ENCODE measurements around the gene SLC30A3.

The SLC30A3 gene

GRCh38 chr2:27249891-27250651 is 12.8 kb downstream of the SLC30A3 start:
- Histone ChIP-seq H3K9me3 (ENCODE audit: control extremely low read depth in 1 of 5, control insufficient read depth in 4 of 5, insufficient read depth in 2 of 5, low read depth in 1 of 5, low read length in 4 of 5) (no peaks in the 10 kb centered on the region), H3K36me3 (ENCODE audit: control insufficient read depth in 4 of 4, insufficient read depth in 4 of 4, low read length in 3 of 4) (peaks cover 0 to 2% (median 0%) of the 10 kb centered on the region in 4 experiments), H3K27ac (ENCODE audit: insufficient read depth in 1 of 2, low read depth in 1 of 2, low read length in 2 of 2, poor library complexity in 1 of 2, severe bottlenecking in 2 of 2) (no peak overlapping the region), H3K4me1 (ENCODE audit: control extremely low read depth in 1 of 4, control insufficient read depth in 4 of 4, insufficient read depth in 4 of 4, low read length in 3 of 4) (peaks cover 0 to 7% (median 1%) of the 10 kb centered on the region in 4 experiments), H3K4me3 (ENCODE audit: control insufficient read depth in 1 of 7, extremely low read depth in 1 of 7, insufficient read depth in 4 of 7, low read depth in 2 of 7, low read length in 6 of 7) (peak overlapping the region in 3 of 7 experiments; percentile 11 to 22 (median 13)), H3K27me3 (replicated peaks in 2 of 5; ENCODE audit: control insufficient read depth in 4 of 5, insufficient read depth in 5 of 5, low read length in 4 of 5) (peaks cover 0 to 8% (median 0%) of the 10 kb centered on the region in 5 experiments)
- ChIA-PET CTCF (interaction anchor here (0.9 to 7.0 kb wide), 16 partner anchors 9 to 72 kb away, joined by 3 to 90 read pairs (median 4); partner anchors contain the start of genes SLC30A3 and TRIM54), POLR2A (no interaction called here)
- 20% methylated on average over 20 of the region's 22 CpGs for WGBS (ENCODE audit: insufficient coverage)
- DNase-seq = peak; percentile 54 to 74 (median 70)

- H3K4me3 ChIP-seq (ENCODE audit: control insufficient read depth in 1 of 7, extremely low read depth in 1 of 7, insufficient read depth in 4 of 7, low read depth in 2 of 7, low read length in 6 of 7) = no peak overlapping the region
- H3K9me3 ChIP-seq (ENCODE audit: control extremely low read depth in 1 of 5, control insufficient read depth in 4 of 5, insufficient read depth in 2 of 5, low read depth in 1 of 5, low read length in 4 of 5) = no peaks in the 10 kb centered on the region
- H3K4me1 ChIP-seq (ENCODE audit: control extremely low read depth in 1 of 4, control insufficient read depth in 4 of 4, insufficient read depth in 4 of 4, low read length in 3 of 4) = peaks cover 0 to 7% (median 1%) of the 10 kb centered on the region in 4 experiments
- 81% methylated on average over 8 of the region's 12 CpGs for whole genome bisulfite sequencing (ENCODE audit: insufficient coverage)
- ChIA-PET POLR2A (no interaction called here), CTCF (interaction anchor here (0.9 to 7.0 kb wide), 16 partner anchors 9 to 75 kb away, joined by 3 to 90 read pairs (median 4); partner anchors contain the start of gene TRIM54)
- H3K27ac ChIP-seq (ENCODE audit: insufficient read depth in 1 of 2, low read depth in 1 of 2, low read length in 2 of 2, poor library complexity in 1 of 2, severe bottlenecking in 2 of 2) = no peak overlapping the region
- no peak for DNase-seq
- H3K27me3 ChIP-seq (replicated peaks in 2 of 5; ENCODE audit: control insufficient read depth in 4 of 5, insufficient read depth in 5 of 5, low read length in 4 of 5) = peaks cover 0 to under 1% (median 0%) of the 10 kb centered on the region in 5 experiments
- H3K36me3 ChIP-seq (ENCODE audit: control insufficient read depth in 4 of 4, insufficient read depth in 4 of 4, low read length in 3 of 4) = peaks cover 0 to 7% (median 3%) of the 10 kb centered on the region in 4 experiments
Observed at GRCh38 chr2:27249159-27249890, 13.5 kb downstream of the SLC30A3 start.

DNA sequence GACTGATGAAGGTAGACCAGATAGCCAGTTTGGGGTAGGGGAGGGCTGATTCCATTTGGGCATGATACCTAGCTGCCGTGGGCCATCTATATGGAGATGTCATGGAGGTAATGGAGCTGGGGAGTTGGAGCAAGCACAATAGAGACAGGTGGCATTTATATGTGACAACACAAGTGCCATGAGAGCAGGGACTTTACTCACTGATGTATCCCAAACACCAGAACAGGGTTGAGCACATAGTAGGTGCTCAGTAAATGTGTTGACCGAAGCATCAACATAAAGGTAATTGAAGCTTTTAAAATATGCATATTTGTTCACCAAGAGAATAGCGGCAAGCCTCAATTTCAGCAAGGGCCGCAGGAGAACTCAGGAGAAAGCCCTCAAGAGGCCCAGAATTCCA is 15.0 kb downstream of the SLC30A3 start:
- 97% methylated on average over 3 of the region's 4 CpGs for WGBS (ENCODE audit: insufficient coverage)
- peaks cover 0 to 7% (median 1%) of the 10 kb centered on the region in 4 experiments for H3K4me1 ChIP-seq (ENCODE audit: control extremely low read depth in 1 of 4, control insufficient read depth in 4 of 4, insufficient read depth in 4 of 4, low read length in 3 of 4)

DNA sequence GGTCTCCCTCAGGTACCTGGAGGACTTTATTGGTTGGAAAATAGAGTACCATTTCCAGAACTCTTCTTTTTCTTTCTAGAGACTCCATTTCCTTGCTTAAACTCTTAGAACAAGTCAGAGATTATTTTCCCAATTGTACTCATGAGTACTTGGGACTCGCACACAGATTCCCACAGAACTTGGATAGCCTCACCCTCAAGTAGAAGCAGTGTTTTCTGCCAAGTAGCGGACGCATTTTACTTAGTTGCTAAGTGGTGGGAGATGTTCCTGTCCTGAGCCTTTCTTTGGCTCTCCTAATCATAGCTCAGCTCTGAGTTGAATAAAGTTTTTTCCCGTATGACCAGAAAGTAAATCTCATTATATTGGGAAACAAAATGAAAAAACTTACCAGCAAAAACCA is 17.2 kb downstream of the SLC30A3 start:
- 100% methylated on average over 1 of the region's 4 CpGs for WGBS (ENCODE audit: insufficient coverage)
- ChIA-PET CTCF (interaction anchor here (1.0 to 2.3 kb wide), 3 partner anchors 18 to 57 kb away, joined by 4 to 5 read pairs (median 5); no protein-coding TSS in a partner anchor), POLR2A (no interaction called here)
- Histone ChIP-seq H3K36me3 (ENCODE audit: control insufficient read depth in 4 of 4, insufficient read depth in 4 of 4, low read length in 3 of 4) (peaks cover 2 to 44% (median 36%) of the 10 kb centered on the region in 4 experiments), H3K9me3 (ENCODE audit: control extremely low read depth in 1 of 5, control insufficient read depth in 4 of 5, insufficient read depth in 2 of 5, low read depth in 1 of 5, low read length in 4 of 5) (no peaks in the 10 kb centered on the region), H3K27ac (ENCODE audit: insufficient read depth in 1 of 2, low read depth in 1 of 2, low read length in 2 of 2, poor library complexity in 1 of 2, severe bottlenecking in 2 of 2) (no peak overlapping the region), H3K4me1 (ENCODE audit: control extremely low read depth in 1 of 4, control insufficient read depth in 4 of 4, insufficient read depth in 4 of 4, low read length in 3 of 4) (peaks cover 0 to 11% (median 7%) of the 10 kb centered on the region in 4 experiments), H3K4me3 (ENCODE audit: control insufficient read depth in 1 of 7, extremely low read depth in 1 of 7, insufficient read depth in 4 of 7, low read depth in 2 of 7, low read length in 6 of 7) (no peak overlapping the region), H3K27me3 (replicated peaks in 2 of 5; ENCODE audit: control insufficient read depth in 4 of 5, insufficient read depth in 5 of 5, low read length in 4 of 5) (no peaks in the 10 kb centered on the region)
- no peak for DNase-seq

More for the DNA sequence above, 15.0 kb downstream of the SLC30A3 start:
- Histone ChIP-seq H3K9me3 (ENCODE audit: control extremely low read depth in 1 of 5, control insufficient read depth in 4 of 5, insufficient read depth in 2 of 5, low read depth in 1 of 5, low read length in 4 of 5) (no peaks in the 10 kb centered on the region), H3K27me3 (replicated peaks in 2 of 5; ENCODE audit: control insufficient read depth in 4 of 5, insufficient read depth in 5 of 5, low read length in 4 of 5) (no peaks in the 10 kb centered on the region), H3K4me3 (ENCODE audit: control insufficient read depth in 1 of 7, extremely low read depth in 1 of 7, insufficient read depth in 4 of 7, low read depth in 2 of 7, low read length in 6 of 7) (no peak overlapping the region), H3K36me3 (ENCODE audit: control insufficient read depth in 4 of 4, insufficient read depth in 4 of 4, low read length in 3 of 4) (peaks cover 0 to 21% (median 17%) of the 10 kb centered on the region in 4 experiments), H3K27ac (ENCODE audit: insufficient read depth in 1 of 2, low read depth in 1 of 2, low read length in 2 of 2, poor library complexity in 1 of 2, severe bottlenecking in 2 of 2) (no peak overlapping the region)
- POLR2A ChIA-PET = no interaction called here
- CTCF ChIA-PET = interaction anchor here (1.5 to 7.0 kb wide), 7 partner anchors 9 to 56 kb away, joined by 3 to 90 read pairs (median 6); partner anchors contain the start of gene TRIM54
- no peak for DNase-seq

DNA sequence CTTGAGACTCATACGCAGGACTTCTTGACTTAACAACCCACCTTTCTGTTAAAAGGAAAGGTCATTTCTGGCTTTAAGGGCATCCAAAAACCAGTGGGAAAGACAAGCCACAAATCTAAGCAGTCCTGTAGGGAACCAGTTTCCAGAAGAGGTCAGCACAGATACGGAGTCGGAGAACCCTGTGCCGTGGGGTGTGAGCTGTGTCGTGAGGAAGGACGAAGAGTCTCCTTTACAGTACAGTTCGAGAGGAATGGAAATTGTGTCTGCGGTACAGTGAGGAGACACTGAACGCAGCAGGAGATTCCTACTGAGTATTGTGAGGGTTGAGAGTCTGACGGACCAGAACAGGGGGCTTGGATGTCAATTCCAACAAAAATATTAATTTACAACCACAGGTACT is 17.7 kb downstream of the SLC30A3 start:
- Histone ChIP-seq H3K36me3 (ENCODE audit: control insufficient read depth in 4 of 4, insufficient read depth in 4 of 4, low read length in 3 of 4) (peaks cover 2 to 49% (median 41%) of the 10 kb centered on the region in 4 experiments), H3K4me3 (ENCODE audit: control insufficient read depth in 1 of 7, extremely low read depth in 1 of 7, insufficient read depth in 4 of 7, low read depth in 2 of 7, low read length in 6 of 7) (no peak overlapping the region), H3K4me1 (ENCODE audit: control extremely low read depth in 1 of 4, control insufficient read depth in 4 of 4, insufficient read depth in 4 of 4, low read length in 3 of 4) (peaks cover 0 to 8% (median 5%) of the 10 kb centered on the region in 4 experiments), H3K27me3 (replicated peaks in 2 of 5; ENCODE audit: control insufficient read depth in 4 of 5, insufficient read depth in 5 of 5, low read length in 4 of 5) (no peaks in the 10 kb centered on the region), H3K9me3 (ENCODE audit: control extremely low read depth in 1 of 5, control insufficient read depth in 4 of 5, insufficient read depth in 2 of 5, low read depth in 1 of 5, low read length in 4 of 5) (no peaks in the 10 kb centered on the region), H3K27ac (ENCODE audit: insufficient read depth in 1 of 2, low read depth in 1 of 2, low read length in 2 of 2, poor library complexity in 1 of 2, severe bottlenecking in 2 of 2) (no peak overlapping the region)
- 94% methylated on average over 8 of the region's 10 CpGs for WGBS (ENCODE audit: insufficient coverage)
- DNase-seq = no peak
- POLR2A ChIA-PET = interaction anchor here (0.6 kb wide), 1 partner anchor 245 kb away, joined by 3 read pairs; no protein-coding TSS in a partner anchor
- CTCF ChIA-PET = interaction anchor here (1.2 to 2.3 kb wide), 2 partner anchors 13 to 58 kb away, joined by 3 to 5 read pairs; no protein-coding TSS in a partner anchor

DNA sequence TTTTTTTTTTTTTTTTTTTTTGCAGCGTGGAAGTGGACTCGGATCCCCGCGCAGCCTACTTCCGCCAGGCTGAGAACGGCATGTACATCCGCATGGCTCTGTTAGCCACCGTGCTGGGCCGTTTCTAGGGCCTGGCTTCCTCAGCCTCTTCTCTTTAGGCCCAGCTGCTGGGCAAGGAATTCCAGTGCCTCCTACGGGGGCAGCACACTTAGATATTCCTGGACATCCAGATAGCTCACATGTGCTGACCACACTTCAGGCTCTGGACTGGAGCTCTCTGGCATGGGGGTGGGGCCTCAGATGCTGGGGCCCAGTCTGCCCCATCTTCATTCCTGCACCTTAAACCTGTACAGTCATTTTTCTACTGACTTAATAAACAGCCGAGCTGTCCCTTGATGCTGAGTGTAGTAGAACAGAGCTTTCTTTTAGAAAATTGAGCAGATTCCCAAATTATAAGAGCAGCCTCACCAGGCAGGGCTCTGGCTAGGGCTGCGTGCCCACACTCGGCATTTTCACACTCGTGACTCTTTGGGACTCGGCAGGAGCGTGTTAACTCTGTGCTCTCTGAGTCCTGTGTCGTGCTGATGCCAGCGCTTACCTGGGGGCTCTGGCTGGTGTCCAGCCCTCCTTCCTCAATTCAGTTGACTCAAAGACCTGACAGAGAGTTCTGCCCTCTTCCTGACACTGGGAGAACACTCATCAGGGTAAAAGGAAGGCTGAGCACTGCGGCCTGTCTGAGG is 19.3 kb downstream of the SLC30A3 start:
- Histone ChIP-seq H3K27me3 (replicated peaks in 2 of 5; ENCODE audit: control insufficient read depth in 4 of 5, insufficient read depth in 5 of 5, low read length in 4 of 5) (no peaks in the 10 kb centered on the region), H3K9me3 (ENCODE audit: control extremely low read depth in 1 of 5, control insufficient read depth in 4 of 5, insufficient read depth in 2 of 5, low read depth in 1 of 5, low read length in 4 of 5) (no peaks in the 10 kb centered on the region), H3K27ac (ENCODE audit: insufficient read depth in 1 of 2, low read depth in 1 of 2, low read length in 2 of 2, poor library complexity in 1 of 2, severe bottlenecking in 2 of 2) (no peak overlapping the region), H3K4me1 (ENCODE audit: control extremely low read depth in 1 of 4, control insufficient read depth in 4 of 4, insufficient read depth in 4 of 4, low read length in 3 of 4) (peaks cover 0 to 6% (median 4%) of the 10 kb centered on the region in 4 experiments), H3K36me3 (ENCODE audit: control insufficient read depth in 4 of 4, insufficient read depth in 4 of 4, low read length in 3 of 4) (peaks cover 2 to 63% (median 53%) of the 10 kb centered on the region in 4 experiments), H3K4me3 (ENCODE audit: control insufficient read depth in 1 of 7, extremely low read depth in 1 of 7, insufficient read depth in 4 of 7, low read depth in 2 of 7, low read length in 6 of 7) (no peak overlapping the region)
- ChIA-PET POLR2A (no interaction called here), CTCF (interaction anchor here (0.8 to 2.2 kb wide), 4 partner anchors 17 to 56 kb away, joined by 3 to 5 read pairs (median 4); no protein-coding TSS in a partner anchor)
- WGBS (ENCODE audit: insufficient coverage) = 98% methylated on average over 17 of the region's 19 CpGs
- DNase-seq = no peak
